HG03280 (cell line): Measurements from ENCODE around the gene ICAM1.
A peak's percentile ranks its signal among the peaks of the same experiment; 100 is the strongest.
"Not testable (repeated sequence)": the region's sequence is repeated elsewhere in the genome, so short reads cannot be mapped to it uniquely, and the experiment has no call there.

Experiments used
- ATAC-seq: cut with Tn5 transposase; IDR thresholded peaks from one replicate; pipeline ENCODE4 v1.9.1; 2021; ENCODE audit warnings: mild to moderate bottlenecking, moderate library complexity; ENCODE audit not compliant: unreplicated experiment

Gene ICAM1

GRCh38 chr19:10270616-10271394 is at the start of gene ICAM1:
ICAM1 (plus strand) TSS chr19:10271120; CDS start chr19:10271160, 40 bp downstream.
- no peak for ATAC-seq

GRCh38 chr19:10222201-10222890 is 48.6 kb upstream of the ICAM1 start:
- ATAC-seq, result no peak

- ATAC-seq, result no peak
Measured at GRCh38 chr19:10223488-10224213, 47.3 kb upstream of the ICAM1 start.

- ATAC-seq, result no peak
Measured at GRCh38 chr19:10224337-10224736, 46.6 kb upstream of the ICAM1 start.

- ATAC-seq, result no peak
Measured at GRCh38 chr19:10226021-10226375, 44.9 kb upstream of the ICAM1 start.

- ATAC-seq, result no peak
Measured at GRCh38 chr19:10226376-10227025, 44.4 kb upstream of the ICAM1 start.

GRCh38 chr19:10227026-10227971 is 43.6 kb upstream of the ICAM1 start:
- no peak for ATAC-seq

GRCh38 chr19:10228393-10228792 is 42.5 kb upstream of the ICAM1 start:
- no peak for ATAC-seq

- ATAC-seq, result no peak
Measured at GRCh38 chr19:10228920-10229319, 42.0 kb upstream of the ICAM1 start.

GRCh38 chr19:10230173-10230860 is 40.6 kb upstream of the ICAM1 start:
- no peak for ATAC-seq

- peak; percentile 37 for ATAC-seq
Measured at GRCh38 chr19:10230861-10231611, 39.9 kb upstream of the ICAM1 start, which contains the start of gene S1PR2. S1PR2 (minus strand) TSS chr19:10231331; CDS start chr19:10224905, 6,426 bp downstream.

- ATAC-seq, result no peak
Measured at GRCh38 chr19:10231612-10232228, 39.2 kb upstream of the ICAM1 start.

GRCh38 chr19:10233946-10234345 is 37.0 kb upstream of the ICAM1 start:
- no peak for ATAC-seq

GRCh38 chr19:10235003-10235402 is 35.9 kb upstream of the ICAM1 start:
- no peak for ATAC-seq

GRCh38 chr19:10235409-10235808 is 35.5 kb upstream of the ICAM1 start:
- not testable (repeated sequence) for ATAC-seq

GRCh38 chr19:10237702-10238101 is 33.2 kb upstream of the ICAM1 start:
- ATAC-seq, result no peak

- no peak for ATAC-seq
Measured at GRCh38 chr19:10238172-10238783, 32.6 kb upstream of the ICAM1 start.
